ENCODE measurements around the gene KLHDC7A. TPM values are rescaled to one million over a fixed set of nuclear protein-coding genes. Genes with fewer than 3 reads are reported as not detected.

KLHDC7A gene
- total and polyA plus RNA-seq, 10 of the 15 experiments (the other 5 are each of a cell fraction or from before 2014, with no cell fraction given) = not detected

- TF ChIP-seq ZBTB4 (CRISPR knock-in tag; IDR thresholded peaks at IDR 0.05) = no peak
- TF ChIP-seq NKRF (conservative IDR thresholded peaks at IDR 0.05) = no peak
- TF ChIP-seq IRF3 (IDR thresholded peaks at IDR 0.05) = no peak
- no peak for TF ChIP-seq TCF12 (IDR thresholded peaks at IDR 0.05; ENCODE audit: low read depth, low read length)
- no peak for TF ChIP-seq ZSCAN29 (IDR thresholded peaks at IDR 0.05)
- no peak for TF ChIP-seq ZNF687 (IDR thresholded peaks at IDR 0.05)
Measured at GRCh38 chr1:18473195-18473815, 7.4 kb upstream of the KLHDC7A start (continued).

All from GM12878 (cell line).